Measurements from ENCODE around the gene RPTOR.

RPTOR gene

GRCh38 chr17:80858301-80859001, 313.8 kb downstream of the RPTOR start:
- no peaks in the 10 kb centered on the region for H3K27me3 ChIP-seq (ENCODE audit: low read depth, low read length)
- H3K4me1 ChIP-seq (ENCODE audit: control insufficient read depth in 1 of 2, insufficient read depth in 2 of 2, low read length in 2 of 2) = peaks cover 0 to 17% of the 10 kb centered on the region in 2 donors
- H3K4me3 ChIP-seq (ENCODE audit: low read depth in 1 of 2, low read length in 2 of 2) = no peak overlapping the region
- no peaks in the 10 kb centered on the region for H3K9me3 ChIP-seq (ENCODE audit: control insufficient read depth in 1 of 2, low read length in 2 of 2)
- H3K36me3 ChIP-seq (ENCODE audit: control insufficient read depth in 1 of 2, insufficient read depth in 2 of 2, low read length in 2 of 2) = peaks cover 6 to 17% of the 10 kb centered on the region in 2 donors
- H3K27ac ChIP-seq (ENCODE audit: low read length) = no peak overlapping the region

GRCh38 chr17:80859002-80859941, 314.6 kb downstream of the RPTOR start:
- no peak overlapping the region for H3K27ac ChIP-seq (ENCODE audit: low read length)
- no peak overlapping the region for H3K4me3 ChIP-seq (ENCODE audit: low read depth in 1 of 2, low read length in 2 of 2)
- H3K36me3 ChIP-seq (ENCODE audit: control insufficient read depth in 1 of 2, insufficient read depth in 2 of 2, low read length in 2 of 2) = peaks cover 6 to 19% of the 10 kb centered on the region in 2 donors
- H3K9me3 ChIP-seq (ENCODE audit: control insufficient read depth in 1 of 2, low read length in 2 of 2) = peaks cover 0 to 2% of the 10 kb centered on the region in 2 donors
- H3K27me3 ChIP-seq (ENCODE audit: low read depth, low read length) = no peaks in the 10 kb centered on the region
- peaks cover 0 to 17% of the 10 kb centered on the region in 2 donors for H3K4me1 ChIP-seq (ENCODE audit: control insufficient read depth in 1 of 2, insufficient read depth in 2 of 2, low read length in 2 of 2)

GRCh38 chr17:80860101-80860671, 315.5 kb downstream of the RPTOR start:
- Histone ChIP-seq H3K27ac (ENCODE audit: low read length) (no peak overlapping the region), H3K27me3 (ENCODE audit: low read depth, low read length) (no peaks in the 10 kb centered on the region), H3K9me3 (ENCODE audit: control insufficient read depth in 1 of 2, low read length in 2 of 2) (peaks cover 0 to 3% of the 10 kb centered on the region in 2 donors), H3K4me1 (ENCODE audit: control insufficient read depth in 1 of 2, insufficient read depth in 2 of 2, low read length in 2 of 2) (peaks cover 0 to 17% of the 10 kb centered on the region in 2 donors), H3K36me3 (ENCODE audit: control insufficient read depth in 1 of 2, insufficient read depth in 2 of 2, low read length in 2 of 2) (peaks cover 6 to 17% of the 10 kb centered on the region in 2 donors), H3K4me3 (ENCODE audit: low read depth in 1 of 2, low read length in 2 of 2) (no peak overlapping the region)

DNA sequence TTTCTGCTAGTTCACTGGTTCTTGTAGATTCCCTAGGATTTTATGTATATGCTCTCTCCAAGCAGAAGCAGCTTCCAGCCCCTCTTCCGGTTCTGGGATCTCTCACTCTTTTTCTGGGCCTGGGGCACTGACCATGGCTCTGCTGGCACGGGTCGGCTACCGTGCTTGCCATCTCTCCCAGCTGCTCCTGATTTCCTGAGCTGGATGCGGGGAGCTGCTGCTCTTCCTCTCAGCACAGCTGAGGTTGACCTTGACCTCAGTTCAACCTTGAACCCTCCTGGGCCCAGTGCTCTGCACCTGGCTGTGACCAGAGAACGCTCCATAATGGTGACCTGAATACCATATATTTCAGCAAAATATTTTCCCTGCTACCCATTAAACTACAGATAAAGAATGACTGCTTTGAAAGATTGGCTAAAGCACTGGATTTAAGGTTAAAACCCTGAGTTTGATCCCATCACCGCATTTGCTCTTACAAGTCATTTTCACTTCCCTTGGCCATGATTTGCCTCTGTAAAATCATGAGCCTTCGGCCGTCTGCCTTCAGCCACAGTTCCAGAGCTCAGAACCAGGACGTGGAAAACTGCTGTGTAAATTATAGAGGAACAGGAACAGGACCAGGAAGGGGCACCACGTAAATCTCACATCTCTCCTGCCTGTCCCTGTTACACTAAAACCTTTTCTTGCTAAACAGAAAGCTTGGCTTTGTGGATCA, 316.2 kb downstream of the RPTOR start:
- H3K27ac ChIP-seq (ENCODE audit: low read length) = no peak overlapping the region
- no peak overlapping the region for H3K4me3 ChIP-seq (ENCODE audit: low read depth in 1 of 2, low read length in 2 of 2)
- H3K4me1 ChIP-seq (ENCODE audit: control insufficient read depth in 1 of 2, insufficient read depth in 2 of 2, low read length in 2 of 2) = peaks cover 0 to 17% of the 10 kb centered on the region in 2 donors
- H3K9me3 ChIP-seq (ENCODE audit: control insufficient read depth in 1 of 2, low read length in 2 of 2) = peaks cover 0 to 3% of the 10 kb centered on the region in 2 donors
- no peaks in the 10 kb centered on the region for H3K27me3 ChIP-seq (ENCODE audit: low read depth, low read length)
- peaks cover under 1 to 10% of the 10 kb centered on the region in 2 donors for H3K36me3 ChIP-seq (ENCODE audit: control insufficient read depth in 1 of 2, insufficient read depth in 2 of 2, low read length in 2 of 2)

DNA sequence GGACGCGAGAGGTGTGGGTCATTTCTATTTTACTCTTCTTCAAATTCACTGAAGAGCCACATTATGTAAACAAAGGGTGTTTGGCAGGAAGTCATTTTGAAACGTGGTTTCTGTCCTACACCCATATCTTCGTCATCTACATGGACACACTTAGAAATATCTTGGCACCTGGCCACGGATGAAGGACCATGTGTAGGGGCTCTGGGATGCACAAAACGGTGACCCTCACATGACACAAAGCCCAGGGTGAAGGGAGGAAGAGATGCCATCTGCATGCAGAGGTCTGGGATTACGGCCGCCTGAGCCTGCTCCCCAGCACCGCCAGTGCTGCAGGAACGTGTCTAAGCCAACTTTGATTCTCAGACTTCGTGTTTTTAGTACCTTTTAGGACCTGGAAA, 316.8 kb downstream of the RPTOR start:
- Histone ChIP-seq H3K27me3 (ENCODE audit: low read depth, low read length) (no peaks in the 10 kb centered on the region), H3K36me3 (ENCODE audit: control insufficient read depth in 1 of 2, insufficient read depth in 2 of 2, low read length in 2 of 2) (peaks cover 0 to 8% of the 10 kb centered on the region in 2 donors), H3K9me3 (ENCODE audit: control insufficient read depth in 1 of 2, low read length in 2 of 2) (peaks cover 0 to 3% of the 10 kb centered on the region in 2 donors), H3K27ac (ENCODE audit: low read length) (no peak overlapping the region), H3K4me3 (ENCODE audit: low read depth in 1 of 2, low read length in 2 of 2) (no peak overlapping the region), H3K4me1 (ENCODE audit: control insufficient read depth in 1 of 2, insufficient read depth in 2 of 2, low read length in 2 of 2) (peaks cover 0 to 17% of the 10 kb centered on the region in 2 donors)

DNA sequence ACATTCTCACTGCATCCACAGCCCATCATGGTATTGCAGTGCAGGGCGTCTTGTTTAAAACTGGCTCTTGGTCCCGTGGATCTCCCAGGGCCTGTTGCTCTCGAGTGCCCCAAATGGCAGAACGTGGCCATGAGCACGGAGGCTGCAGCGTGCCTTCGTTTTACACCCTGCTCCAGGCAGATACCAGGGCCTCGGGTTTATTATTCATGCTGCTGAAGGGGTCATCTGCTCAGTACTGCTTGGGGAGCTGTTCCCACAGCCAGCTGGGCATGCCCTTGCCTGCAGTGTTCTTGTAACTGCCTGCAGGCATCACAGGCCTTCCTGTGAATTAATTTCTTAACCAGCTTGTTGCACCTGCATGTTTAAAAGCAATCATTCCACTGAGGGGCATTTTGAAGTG, 317.3 kb downstream of the RPTOR start:
- no peak overlapping the region for H3K4me3 ChIP-seq (ENCODE audit: low read depth in 1 of 2, low read length in 2 of 2)
- no peak overlapping the region for H3K27ac ChIP-seq (ENCODE audit: low read length)
- peaks cover 0 to 3% of the 10 kb centered on the region in 2 donors for H3K9me3 ChIP-seq (ENCODE audit: control insufficient read depth in 1 of 2, low read length in 2 of 2)
- H3K27me3 ChIP-seq (ENCODE audit: low read depth, low read length) = no peaks in the 10 kb centered on the region
- peaks cover 0 to 17% of the 10 kb centered on the region in 2 donors for H3K4me1 ChIP-seq (ENCODE audit: control insufficient read depth in 1 of 2, insufficient read depth in 2 of 2, low read length in 2 of 2)
- peaks cover 0 to 8% of the 10 kb centered on the region in 2 donors for H3K36me3 ChIP-seq (ENCODE audit: control insufficient read depth in 1 of 2, insufficient read depth in 2 of 2, low read length in 2 of 2)

DNA sequence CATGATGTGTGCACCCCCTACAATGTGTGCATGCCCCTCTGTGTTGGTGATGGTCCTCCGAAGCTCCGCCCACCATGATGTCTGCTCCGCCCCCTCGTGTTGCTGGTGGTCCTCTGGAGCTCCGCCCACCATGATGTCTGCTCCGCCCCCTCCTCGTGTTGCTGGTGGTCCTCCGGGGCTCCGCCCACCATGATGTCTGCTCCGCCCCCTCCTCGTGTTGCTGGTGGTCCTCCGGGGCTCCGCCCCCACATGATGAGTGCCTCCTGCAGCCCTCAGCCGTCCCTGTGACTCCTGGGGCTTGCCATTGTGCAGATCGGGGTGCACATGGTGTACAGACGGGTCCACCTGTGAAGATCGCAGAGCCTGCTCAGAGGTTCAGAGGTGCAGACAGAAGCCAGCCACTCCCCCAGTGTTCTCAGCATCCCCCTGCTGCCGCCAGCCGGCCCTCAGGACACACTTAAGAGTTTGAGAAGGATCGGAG, 317.9 kb downstream of the RPTOR start:
- peaks cover 0 to 8% of the 10 kb centered on the region in 2 donors for H3K36me3 ChIP-seq (ENCODE audit: control insufficient read depth in 1 of 2, insufficient read depth in 2 of 2, low read length in 2 of 2)
- H3K4me1 ChIP-seq (ENCODE audit: control insufficient read depth in 1 of 2, insufficient read depth in 2 of 2, low read length in 2 of 2) = peaks cover 0 to 17% of the 10 kb centered on the region in 2 donors
- no peak overlapping the region for H3K4me3 ChIP-seq (ENCODE audit: low read depth in 1 of 2, low read length in 2 of 2)
- peaks cover 0 to 3% of the 10 kb centered on the region in 2 donors for H3K9me3 ChIP-seq (ENCODE audit: control insufficient read depth in 1 of 2, low read length in 2 of 2)
- no peaks in the 10 kb centered on the region for H3K27me3 ChIP-seq (ENCODE audit: low read depth, low read length)
- H3K27ac ChIP-seq (ENCODE audit: low read length) = no peak overlapping the region

- Histone ChIP-seq H3K27ac (ENCODE audit: low read length) (no peak overlapping the region), H3K27me3 (ENCODE audit: low read depth, low read length) (no peaks in the 10 kb centered on the region), H3K4me3 (ENCODE audit: low read depth in 1 of 2, low read length in 2 of 2) (no peak overlapping the region), H3K36me3 (ENCODE audit: control insufficient read depth in 1 of 2, insufficient read depth in 2 of 2, low read length in 2 of 2) (peaks cover 0 to 8% of the 10 kb centered on the region in 2 donors), H3K4me1 (ENCODE audit: control insufficient read depth in 1 of 2, insufficient read depth in 2 of 2, low read length in 2 of 2) (peaks cover 0 to 17% of the 10 kb centered on the region in 2 donors), H3K9me3 (ENCODE audit: control insufficient read depth in 1 of 2, low read length in 2 of 2) (peaks cover 0 to 3% of the 10 kb centered on the region in 2 donors)
These were observed 318.3 kb downstream of the RPTOR start for GRCh38 chr17:80862978-80863377.

DNA sequence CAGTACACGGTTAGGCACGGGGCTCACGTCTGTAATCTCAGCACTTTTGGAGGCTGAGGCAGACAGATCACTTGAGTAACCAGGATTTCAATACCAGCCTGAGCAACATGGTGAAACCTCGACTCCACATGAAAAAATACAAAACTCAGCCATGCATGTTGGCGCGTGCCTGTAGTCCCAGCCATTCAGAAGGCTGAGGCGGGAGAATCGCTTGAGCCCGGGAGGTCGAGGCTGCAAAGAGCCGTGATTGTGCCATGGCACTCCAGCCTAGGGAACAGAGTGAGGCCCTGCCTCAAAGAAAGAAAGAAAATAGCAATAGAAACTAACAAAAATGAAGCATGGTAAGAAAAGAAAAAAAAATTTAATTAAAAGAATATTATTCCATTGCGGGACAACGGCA, 319.0 kb downstream of the RPTOR start:
- H3K4me3 ChIP-seq (ENCODE audit: low read depth in 1 of 2, low read length in 2 of 2) = no peak overlapping the region
- peaks cover 0 to 8% of the 10 kb centered on the region in 2 donors for H3K36me3 ChIP-seq (ENCODE audit: control insufficient read depth in 1 of 2, insufficient read depth in 2 of 2, low read length in 2 of 2)

GRCh38 chr17:80864751-80865150, 320.1 kb downstream of the RPTOR start:
- H3K4me1 ChIP-seq (ENCODE audit: control insufficient read depth in 1 of 2, insufficient read depth in 2 of 2, low read length in 2 of 2) = peaks cover 0 to 3% of the 10 kb centered on the region in 2 donors
- H3K27ac ChIP-seq (ENCODE audit: low read length) = no peak overlapping the region
- H3K27me3 ChIP-seq (ENCODE audit: low read depth, low read length) = no peaks in the 10 kb centered on the region
- H3K36me3 ChIP-seq (ENCODE audit: control insufficient read depth in 1 of 2, insufficient read depth in 2 of 2, low read length in 2 of 2) = peaks cover 0 to 8% of the 10 kb centered on the region in 2 donors
- no peak overlapping the region for H3K4me3 ChIP-seq (ENCODE audit: low read depth in 1 of 2, low read length in 2 of 2)
- peaks cover 0 to 3% of the 10 kb centered on the region in 2 donors for H3K9me3 ChIP-seq (ENCODE audit: control insufficient read depth in 1 of 2, low read length in 2 of 2)

More for the DNA sequence above, 319.0 kb downstream of the RPTOR start:
- peaks cover 0 to 3% of the 10 kb centered on the region in 2 donors for H3K9me3 ChIP-seq (ENCODE audit: control insufficient read depth in 1 of 2, low read length in 2 of 2)
- H3K27me3 ChIP-seq (ENCODE audit: low read depth, low read length) = no peaks in the 10 kb centered on the region
- H3K27ac ChIP-seq (ENCODE audit: low read length) = no peak overlapping the region
- peaks cover 0 to 13% of the 10 kb centered on the region in 2 donors for H3K4me1 ChIP-seq (ENCODE audit: control insufficient read depth in 1 of 2, insufficient read depth in 2 of 2, low read length in 2 of 2)

All from muscle layer of duodenum (tissue), 2 donors.